RPMI8226 (cell line): ENCODE measurements around the gene EPHB1.
A peak's percentile ranks its signal among the peaks of the same experiment; 100 is the strongest.

Experiments used
- DNase-seq: peaks from one replicate; pipeline ENCODE4 v3.0.0-alpha.2; 2015

EPHB1 gene

DNA sequence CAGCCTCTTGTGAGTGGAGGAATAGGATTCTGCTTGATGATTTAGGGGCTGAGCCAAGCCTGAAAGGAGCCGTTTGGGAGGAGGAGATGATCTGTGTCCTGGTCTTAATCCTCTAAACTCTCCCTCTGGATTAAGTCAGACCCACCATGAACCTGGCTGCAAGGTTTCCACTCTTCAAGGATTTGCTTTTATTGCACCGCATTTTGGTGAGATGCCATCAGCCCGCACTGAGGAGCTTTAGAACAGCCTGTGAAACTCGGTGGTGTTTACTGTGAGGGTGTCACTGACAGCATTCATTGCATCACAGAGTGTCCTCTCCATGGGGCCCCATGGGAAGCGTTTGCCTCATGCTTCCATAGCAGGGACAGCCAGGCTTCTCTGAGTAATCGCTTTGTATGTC, 59.2 kb downstream of the EPHB1 start:
- DNase-seq: no peak

- no peak for DNase-seq
These were observed 62.3 kb downstream of the EPHB1 start for GRCh38 chr3:134857356-134857755.

DNA sequence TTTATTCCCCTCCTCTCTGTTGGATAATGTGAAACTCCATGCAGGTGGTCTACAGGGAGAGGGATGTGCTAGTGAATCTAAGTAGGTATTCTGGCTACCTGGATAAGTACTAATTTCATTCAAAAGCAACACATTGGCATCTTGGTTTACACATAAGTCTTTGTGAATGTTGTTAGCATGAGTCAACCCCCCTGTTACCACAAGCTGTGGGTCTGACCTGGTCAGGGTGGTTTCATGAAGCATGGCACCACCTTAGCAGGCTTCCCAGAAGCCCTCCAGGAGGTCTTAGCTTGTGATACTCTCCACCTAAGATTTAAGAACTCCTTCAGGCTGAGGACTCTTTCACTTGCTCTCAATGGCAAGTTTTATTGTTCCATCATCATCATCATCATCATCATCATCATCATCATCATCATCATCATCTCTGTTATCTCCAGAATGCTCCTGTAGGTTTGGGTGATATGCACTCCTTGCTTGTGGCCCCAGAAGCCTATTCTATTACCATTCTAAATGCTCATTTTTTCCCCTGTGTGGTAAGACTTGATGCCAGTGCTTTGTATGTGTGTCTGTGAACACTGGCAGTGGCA, 62.8 kb downstream of the EPHB1 start:
- no peak for DNase-seq

DNA sequence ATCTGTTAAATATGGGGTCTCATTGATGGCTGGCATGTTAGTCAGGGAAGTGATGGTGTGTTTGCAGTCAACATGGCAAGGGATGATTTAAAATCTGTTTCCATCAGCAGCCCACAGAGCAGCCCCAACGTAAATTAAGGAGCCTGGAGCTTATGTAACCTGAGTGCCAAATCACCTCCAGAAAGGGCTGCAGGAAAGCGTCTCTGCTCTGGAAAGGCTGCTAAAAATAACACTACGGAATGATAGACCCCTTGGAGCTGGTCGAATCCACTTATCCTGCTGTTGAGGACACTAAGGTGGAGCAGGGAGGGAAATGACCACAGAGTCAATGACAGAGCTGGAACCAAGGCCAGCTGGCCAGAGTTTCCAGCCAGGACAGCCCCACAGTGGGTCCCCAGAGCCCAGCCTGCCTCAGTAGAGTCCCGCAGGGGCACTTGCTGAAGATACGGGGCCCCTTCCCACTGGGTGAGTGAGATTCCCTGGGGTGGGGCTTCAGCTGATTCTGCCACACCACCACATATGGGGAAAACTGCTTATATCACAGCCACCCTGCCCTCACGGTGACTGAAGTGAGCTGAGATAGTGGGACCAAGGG, 63.5 kb downstream of the EPHB1 start:
- no peak for DNase-seq

DNA sequence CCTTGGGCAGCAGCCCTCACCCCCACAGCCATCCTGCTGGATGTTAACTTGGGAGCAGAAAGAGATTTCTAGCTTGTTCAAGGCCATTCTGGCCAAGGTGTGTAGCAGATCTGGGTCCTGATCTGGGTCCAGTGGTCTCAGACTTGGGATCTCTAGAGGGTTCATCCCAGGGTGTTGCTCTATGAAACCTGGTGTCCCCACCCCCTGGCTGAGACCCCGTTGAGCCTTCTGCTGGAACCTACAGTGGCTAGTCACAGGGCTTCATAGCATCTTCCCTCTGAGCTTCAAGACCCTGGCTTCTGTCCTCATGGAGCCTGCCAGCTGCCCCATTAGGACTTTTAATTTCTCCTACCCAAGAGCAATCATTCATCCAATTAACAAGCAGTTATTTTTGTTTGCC, 64.3 kb downstream of the EPHB1 start:
- DNase-seq: no peak

DNA sequence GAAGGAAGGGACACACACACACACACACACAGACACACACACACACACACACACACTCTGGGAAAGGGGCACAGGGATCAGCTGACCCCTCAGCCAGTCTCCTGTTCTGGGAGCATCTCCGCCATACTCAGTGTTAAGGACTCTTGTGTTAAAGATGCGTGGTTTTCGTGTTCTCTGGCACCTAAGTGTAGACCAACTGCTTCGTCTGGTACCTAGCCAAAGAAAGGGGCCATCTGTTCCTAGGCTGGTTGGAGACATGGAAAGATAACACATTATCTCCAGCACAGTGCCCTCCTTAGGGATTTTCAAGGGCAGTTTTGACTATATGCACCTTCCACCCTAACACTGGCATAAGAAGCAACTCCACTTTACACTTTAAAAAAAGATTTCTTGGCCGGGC, 65.1 kb downstream of the EPHB1 start:
- no peak for DNase-seq

GRCh38 chr3:134863915-134864314, 68.9 kb downstream of the EPHB1 start:
- no peak for DNase-seq

DNA sequence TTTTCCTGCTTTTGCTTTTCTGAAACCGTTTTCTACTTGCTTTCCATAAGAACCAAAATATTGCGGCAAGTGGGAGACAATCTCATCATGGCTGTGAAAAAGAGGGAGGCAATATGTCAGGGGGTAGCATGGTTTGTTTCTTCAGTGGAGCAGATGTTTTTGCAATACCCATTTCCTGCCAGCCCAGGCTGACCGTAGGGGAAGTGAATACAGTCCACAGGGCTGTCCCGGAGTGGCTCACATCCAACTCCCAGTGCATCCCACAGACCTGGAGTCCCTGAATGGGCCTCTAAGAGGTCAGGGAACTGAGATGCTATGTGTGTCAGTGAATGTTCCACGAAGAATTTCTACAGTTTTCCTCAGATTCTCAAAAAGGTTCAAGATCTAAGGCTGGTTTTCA, 69.6 kb downstream of the EPHB1 start:
- DNase-seq: no peak

DNA sequence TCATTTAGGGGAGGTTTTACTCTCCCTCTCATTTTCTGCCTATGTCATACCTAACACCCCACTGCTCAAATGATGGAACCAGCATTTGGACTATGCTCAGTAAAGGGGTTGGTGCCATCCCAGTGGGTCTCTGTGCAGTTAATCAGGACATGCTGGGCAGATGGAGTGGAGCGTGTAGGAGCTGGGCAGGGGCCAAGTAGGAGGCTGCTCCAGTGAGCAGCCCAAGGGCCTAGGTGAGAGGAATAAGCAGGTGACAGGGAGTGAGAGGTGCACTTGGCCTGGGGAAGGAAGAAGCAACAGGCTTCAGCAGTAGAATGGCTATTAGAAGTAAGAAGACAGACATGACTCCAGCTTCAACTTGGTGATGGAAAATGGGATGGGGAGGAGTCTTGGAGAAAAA, 72.2 kb downstream of the EPHB1 start:
- no peak for DNase-seq

- no peak for DNase-seq
These were observed 74.2 kb downstream of the EPHB1 start for GRCh38 chr3:134869153-134869726.

DNA sequence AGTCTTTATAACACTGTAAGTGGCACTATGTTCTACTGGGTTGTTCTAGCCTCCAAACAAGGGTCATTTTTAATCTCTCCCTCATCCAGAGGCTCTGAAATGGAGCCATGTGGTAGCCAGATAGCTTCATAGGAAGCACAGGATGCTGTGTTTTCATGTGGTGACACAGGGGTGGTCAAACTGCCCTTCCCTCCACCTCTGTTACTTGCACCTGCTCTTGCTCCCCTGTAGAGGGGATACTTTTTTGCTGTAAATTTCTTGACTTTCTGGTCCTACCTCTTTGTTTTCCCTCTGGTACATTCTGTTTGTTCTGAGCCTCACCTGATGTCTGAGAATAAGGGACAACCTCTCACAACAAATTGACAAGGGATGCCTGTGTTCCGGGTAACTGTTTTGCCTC, 76.8 kb downstream of the EPHB1 start:
- DNase-seq: no peak

DNA sequence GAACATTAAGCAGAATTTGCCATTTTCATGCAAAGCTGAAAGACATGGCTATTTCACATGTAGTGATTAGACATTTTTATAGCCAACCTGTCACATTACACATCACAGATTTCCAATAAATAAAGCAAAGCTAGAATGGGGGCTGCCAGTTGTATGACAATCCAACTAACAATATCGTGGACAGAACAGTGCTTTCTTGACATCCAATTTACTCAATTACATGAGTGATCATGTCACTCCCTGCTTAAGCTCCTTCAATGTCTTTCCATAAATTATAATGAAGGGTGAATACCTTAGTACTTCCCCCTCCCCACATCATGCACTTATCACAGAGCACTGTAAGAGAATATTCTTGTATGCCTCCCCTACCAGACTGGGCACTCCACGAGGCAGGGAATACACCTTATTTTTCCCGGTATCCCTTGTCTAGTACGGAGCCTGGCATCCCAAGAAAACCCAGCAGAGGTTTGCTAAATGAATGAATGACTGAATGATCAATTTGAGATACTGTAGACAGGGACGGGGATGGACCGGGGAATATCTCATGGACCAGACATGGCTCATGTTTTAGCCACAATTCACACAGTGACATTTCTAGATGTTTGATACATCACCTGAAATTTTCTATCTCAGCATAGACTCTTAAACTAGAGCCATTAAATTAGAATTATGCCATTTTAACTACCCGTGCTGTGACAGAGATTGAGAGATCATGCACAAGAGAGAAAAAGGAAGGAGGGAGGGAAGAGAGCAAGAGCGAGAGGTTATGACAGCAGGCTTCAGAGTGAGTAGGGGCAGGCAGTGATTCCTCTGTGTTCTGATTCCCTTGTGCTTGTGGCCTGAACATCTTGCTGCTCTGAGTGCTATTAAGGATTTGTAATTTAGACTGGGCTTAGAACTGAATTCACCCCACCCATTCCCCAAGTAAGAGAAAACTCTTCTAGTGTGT, 77.7 kb downstream of the EPHB1 start:
- no peak for DNase-seq

GRCh38 chr3:134873789-134874188, 78.7 kb downstream of the EPHB1 start:
- DNase-seq: no peak

GRCh38 chr3:134874737-134875413, 79.8 kb downstream of the EPHB1 start:
- DNase-seq: no peak

DNA sequence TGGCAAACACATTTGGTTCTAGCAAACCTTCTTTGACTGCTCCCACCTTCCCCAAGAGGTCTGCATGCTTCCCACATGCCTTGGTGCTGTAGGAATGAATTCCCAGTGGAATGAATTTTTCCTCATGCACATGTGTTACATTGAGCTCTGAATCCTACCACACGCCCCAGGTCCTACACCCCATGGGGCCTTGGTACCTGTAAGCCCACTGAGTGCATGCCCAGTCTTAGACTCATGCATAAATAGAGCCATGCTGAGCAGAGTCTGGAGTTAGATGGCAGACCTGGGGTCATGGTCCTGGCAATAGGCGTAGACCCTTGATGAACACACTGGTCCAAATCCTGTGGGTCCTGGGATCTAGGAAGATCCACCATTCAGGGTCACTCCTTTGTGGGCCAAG, 81.8 kb downstream of the EPHB1 start:
- no peak for DNase-seq

- no peak for DNase-seq
These were observed 82.7 kb downstream of the EPHB1 start for GRCh38 chr3:134877788-134878187.

GRCh38 chr3:134879990-134880389, 84.9 kb downstream of the EPHB1 start:
- DNase-seq: no peak

DNA sequence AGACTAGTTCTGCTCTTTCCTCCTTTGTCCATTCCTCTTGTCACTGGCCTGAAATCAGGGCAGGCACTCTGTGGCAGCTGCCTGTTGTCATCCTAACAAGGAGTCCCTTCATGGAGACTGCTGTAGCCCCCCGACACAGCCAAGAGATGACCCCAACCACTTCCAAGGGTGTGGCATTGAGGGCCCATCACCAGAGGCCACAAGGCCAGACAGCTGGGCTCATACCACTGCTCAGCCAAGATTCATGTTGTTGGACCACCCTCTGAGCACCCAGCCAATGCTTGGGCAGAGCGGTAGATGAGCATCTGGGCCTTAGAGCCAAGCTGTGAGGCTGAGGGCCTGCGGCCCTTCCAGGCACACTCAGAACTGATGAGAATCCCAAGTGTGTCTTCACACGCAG, 85.4 kb downstream of the EPHB1 start:
- DNase-seq: no peak

DNA sequence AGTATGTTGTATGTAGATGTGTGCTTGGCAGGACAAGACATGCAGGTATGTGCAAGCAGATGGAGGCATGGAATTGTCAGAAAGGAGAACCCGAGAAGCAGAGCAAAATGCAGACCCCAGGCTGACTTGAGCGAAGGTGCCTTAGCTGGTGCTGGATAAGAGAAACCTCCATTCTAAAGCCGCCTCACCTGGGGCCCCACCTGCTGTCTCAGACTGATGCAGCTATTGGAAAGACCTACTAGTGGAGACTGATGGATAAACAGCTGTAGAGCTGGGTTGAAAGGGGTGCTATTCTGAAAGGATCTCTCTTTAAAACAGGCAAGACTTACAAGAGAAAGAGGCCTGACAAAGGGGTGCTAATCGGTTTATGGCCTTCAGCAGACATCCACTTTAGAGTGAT, 86.2 kb downstream of the EPHB1 start:
- DNase-seq: no peak

- no peak for DNase-seq
These were observed 88.8 kb downstream of the EPHB1 start for GRCh38 chr3:134883697-134884385.

- peak; percentile 8 for DNase-seq
These were observed 91.0 kb downstream of the EPHB1 start for GRCh38 chr3:134885877-134886621.

DNA sequence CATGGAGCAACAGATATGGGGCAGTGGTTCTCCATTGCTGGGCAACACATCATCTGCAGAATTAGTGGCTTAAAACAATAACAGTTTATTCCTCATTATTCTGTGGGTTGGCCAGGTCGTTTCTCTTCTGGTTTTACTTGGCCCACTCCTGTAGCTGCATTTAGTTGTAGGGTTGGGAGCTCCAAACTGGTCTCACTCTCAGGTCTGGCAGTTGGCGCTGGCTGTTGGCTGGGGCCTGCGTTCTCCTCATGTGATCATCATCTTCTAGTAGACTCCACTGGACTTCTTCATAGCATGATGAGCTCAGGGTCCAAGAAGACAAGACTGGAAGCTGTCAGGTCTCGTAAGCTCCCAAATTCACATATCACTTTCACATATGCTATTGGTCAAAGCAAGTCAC, 91.9 kb downstream of the EPHB1 start:
- DNase-seq: no peak
